SHP77 (cell line): ENCODE results near the gene FGFR1OP2.
"Not testable (repeated sequence)": the region's sequence is repeated elsewhere in the genome, so short reads cannot be mapped to it uniquely, and the experiment has no call there.

Source experiments
- DNase-seq, 2 experiments: peaks; one replicate each; lab custom pipeline; 2025; lab: John Stamatoyannopoulos, UW

Gene FGFR1OP2

GRCh38 chr12:26937863-26938700 is at the start of gene FGFR1OP2, which contains the start of gene INTS13:
FGFR1OP2 (plus strand) TSS chr12:26938470; CDS start chr12:26954159, 15,689 bp downstream.
INTS13 (minus strand) TSS chr12:26937981; CDS start chr12:26936803, 1,178 bp downstream.
- DNase-seq: peak; percentile 99

- no peak for DNase-seq
Observed at GRCh38 chr12:26890784-26891183, 47.5 kb upstream of the FGFR1OP2 start.

GRCh38 chr12:26891704-26892103 is 46.6 kb upstream of the FGFR1OP2 start:
- DNase-seq: no peak

- no peak for DNase-seq
Observed at GRCh38 chr12:26895672-26896071, 42.6 kb upstream of the FGFR1OP2 start.

- DNase-seq: no peak
Observed at GRCh38 chr12:26896913-26897312, 41.4 kb upstream of the FGFR1OP2 start.

GRCh38 chr12:26903396-26903795 is 34.9 kb upstream of the FGFR1OP2 start:
- not testable (repeated sequence) for DNase-seq

- no peak for DNase-seq
Observed at GRCh38 chr12:26906024-26906423, 32.2 kb upstream of the FGFR1OP2 start.

- DNase-seq: no peak
Observed at GRCh38 chr12:26906704-26907103, 31.6 kb upstream of the FGFR1OP2 start.

- no peak for DNase-seq
Observed at GRCh38 chr12:26918321-26919215, 19.7 kb upstream of the FGFR1OP2 start.

- no peak for DNase-seq
Observed at GRCh38 chr12:26919216-26919555, 19.1 kb upstream of the FGFR1OP2 start.

- no peak for DNase-seq
Observed at GRCh38 chr12:26921886-26922285, 16.4 kb upstream of the FGFR1OP2 start.

GRCh38 chr12:26928661-26929060 is 9.6 kb upstream of the FGFR1OP2 start:
- no peak for DNase-seq

- DNase-seq: no peak
Observed at GRCh38 chr12:26929590-26929989, 8.7 kb upstream of the FGFR1OP2 start.

- no peak for DNase-seq
Observed at GRCh38 chr12:26935636-26936378, 2.5 kb upstream of the FGFR1OP2 start.

GRCh38 chr12:26936559-26937442 is 1.5 kb upstream of the FGFR1OP2 start:
- no peak for DNase-seq

GRCh38 chr12:26937443-26937862 is 817 bp upstream of the FGFR1OP2 start:
- DNase-seq: no peak

GRCh38 chr12:26938701-26939062 is 412 bp downstream of the FGFR1OP2 start:
- peak in 1 of 2 experiments; percentile 62 for DNase-seq

GRCh38 chr12:26939192-26939832 is 1.0 kb downstream of the FGFR1OP2 start:
- DNase-seq: no peak

GRCh38 chr12:26939953-26940352 is 1.7 kb downstream of the FGFR1OP2 start:
- DNase-seq: no peak

- no peak for DNase-seq
Observed at GRCh38 chr12:26940516-26941214, 2.4 kb downstream of the FGFR1OP2 start.
